ENCODE data around the gene FAM135A.

FAM135A gene

DNA sequence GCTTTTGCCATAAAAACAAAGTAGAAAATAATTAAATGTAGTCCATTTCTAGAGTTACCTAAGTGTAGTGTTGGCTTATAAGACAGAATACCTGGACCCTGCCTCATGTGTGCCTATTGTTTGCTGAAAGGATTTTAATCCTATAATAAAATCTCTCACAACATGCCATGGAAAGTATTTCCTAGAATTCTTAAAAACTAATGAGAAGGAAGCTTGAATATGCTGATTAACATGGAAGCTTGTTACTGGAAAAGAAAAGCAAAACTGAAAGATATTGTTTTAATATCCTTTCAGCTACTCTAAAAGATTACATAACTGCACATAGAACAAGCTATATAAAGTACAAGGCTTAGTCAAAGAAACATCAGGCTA is 18.0 kb upstream of the FAM135A start:
- peak overlapping the region; percentile 95 for H3K27ac ChIP-seq
- DNase-seq (ENCODE audit: low read depth, low spot score) = no peak

DNA sequence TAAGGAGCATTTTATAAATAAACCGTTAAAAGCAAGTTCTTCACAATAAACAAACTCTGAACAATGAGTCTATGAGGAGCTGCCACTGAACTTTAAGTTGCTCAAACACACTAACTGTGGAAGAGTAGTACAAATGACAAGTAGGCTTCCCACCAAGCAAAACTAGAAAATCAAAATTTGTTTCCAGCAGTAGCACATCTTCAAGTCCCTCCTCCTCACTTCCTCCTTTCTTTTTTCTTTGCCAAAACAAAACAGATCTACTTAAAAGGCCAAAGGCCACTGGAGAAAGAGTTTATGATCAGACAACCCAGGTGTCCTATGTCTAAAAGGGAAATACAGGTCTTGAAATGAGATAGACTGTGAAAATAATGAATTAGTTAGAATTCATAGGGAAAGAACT is 17.1 kb upstream of the FAM135A start:
- no peak for DNase-seq (ENCODE audit: low read depth, low spot score)
- peak overlapping the region; percentile 95 for H3K27ac ChIP-seq

DNA sequence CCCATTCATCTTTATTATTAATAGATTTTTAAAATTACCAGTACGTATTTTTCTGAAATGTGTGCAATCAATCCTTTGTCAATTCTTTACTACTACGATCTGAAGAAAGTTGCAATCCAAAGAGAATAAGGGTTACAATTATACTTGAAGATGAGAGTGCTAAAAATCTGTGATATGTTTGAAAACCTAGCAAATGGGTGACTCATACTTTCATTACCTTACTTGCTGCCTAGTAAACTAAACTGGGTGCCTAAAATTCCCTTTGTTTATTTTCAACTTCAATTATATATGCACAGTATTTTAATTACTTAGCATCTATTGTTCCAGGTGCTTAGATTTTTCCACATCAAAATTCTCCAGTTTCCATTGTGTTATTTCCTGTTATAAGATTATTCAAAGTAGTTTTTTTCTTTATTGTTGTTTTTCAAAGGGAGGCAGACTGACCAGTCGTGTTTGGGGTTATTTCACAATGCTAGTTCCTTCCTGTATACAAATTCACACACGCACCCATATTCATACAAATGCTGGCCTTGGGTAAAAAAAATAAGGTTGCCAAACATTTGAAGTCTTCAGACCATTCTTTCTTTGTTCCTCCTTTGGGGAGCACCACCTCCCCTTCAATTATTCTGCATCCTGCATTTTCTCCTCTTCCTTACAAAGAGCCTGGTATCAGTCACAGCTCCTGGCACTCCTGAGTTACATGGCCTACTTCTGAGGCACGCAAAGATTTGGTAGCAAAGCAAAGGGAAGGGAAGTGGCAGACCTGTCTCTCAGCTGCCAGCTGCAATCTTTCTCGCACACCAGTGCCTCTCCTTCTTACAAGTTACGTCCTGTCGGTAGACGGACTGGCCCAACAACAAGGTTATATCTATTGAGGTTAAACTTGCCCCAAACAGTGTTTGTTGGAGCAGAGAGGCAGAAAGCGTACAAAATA is 16.2 kb upstream of the FAM135A start:
- peak; percentile 59 for DNase-seq (ENCODE audit: low read depth, low spot score)
- peak overlapping the region; percentile 95 for H3K27ac ChIP-seq

DNA sequence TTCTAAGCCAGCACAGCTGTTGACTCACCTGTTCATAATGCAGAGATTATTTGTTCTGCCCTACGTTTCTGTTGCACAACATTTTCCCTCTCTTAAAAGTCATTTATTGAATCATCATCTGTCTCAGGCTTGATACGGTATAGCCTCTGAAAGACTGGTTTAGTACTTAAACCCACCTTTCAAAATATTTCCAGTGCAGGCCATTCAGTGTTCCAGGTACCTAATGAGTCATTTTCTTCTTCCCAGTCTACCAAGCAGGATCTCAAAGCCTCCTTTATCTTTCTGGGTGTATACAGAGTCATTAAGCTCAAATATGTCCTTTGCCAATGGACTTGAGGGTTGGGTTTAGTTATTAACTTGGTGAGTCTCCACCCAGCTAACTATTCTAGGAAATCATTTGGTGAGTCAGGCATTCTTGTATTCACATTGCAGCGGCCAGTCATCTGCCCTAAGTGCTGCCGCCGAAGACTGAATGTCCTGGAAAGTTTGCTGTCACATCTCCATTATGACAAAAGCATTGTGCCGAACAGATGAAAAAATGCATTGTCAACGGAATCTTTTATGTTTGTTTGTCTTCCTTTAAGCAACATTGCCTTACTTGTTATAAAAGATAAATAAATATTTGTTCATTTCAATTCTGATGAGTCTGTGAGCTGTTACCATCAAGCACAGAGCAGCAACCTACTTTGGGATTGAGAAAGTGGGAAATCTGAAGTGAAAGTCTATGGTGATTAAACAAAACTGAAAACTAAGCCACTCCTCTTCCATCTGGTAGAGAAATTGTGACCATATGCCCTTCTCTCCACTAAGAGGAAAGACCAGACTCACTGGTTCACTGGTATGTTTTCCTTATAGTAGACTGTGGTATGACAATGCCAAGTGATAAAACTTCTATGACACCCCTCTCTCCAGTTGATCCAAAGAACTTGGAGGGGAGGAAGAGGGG is 14.3 kb upstream of the FAM135A start:
- DNase-seq (ENCODE audit: low read depth, low spot score) = peak; percentile 96

DNA sequence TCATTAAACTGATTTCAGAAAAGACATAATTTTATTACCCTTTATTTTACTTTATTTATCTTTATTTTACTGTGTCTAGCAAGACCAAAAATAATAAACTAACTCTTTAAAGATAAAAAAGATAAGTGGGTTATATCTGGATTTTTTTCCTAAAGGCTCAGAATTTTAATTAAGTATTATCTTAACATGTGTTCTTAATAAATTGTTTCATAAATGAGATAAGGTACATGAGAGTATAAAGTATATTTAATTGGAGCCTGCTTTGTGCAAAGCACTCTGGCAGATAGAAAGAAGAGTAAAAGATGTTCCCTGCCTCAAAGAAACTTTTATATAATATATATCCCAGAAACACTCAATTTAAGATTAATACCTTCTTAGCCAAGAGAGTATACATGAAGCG is 8.7 kb upstream of the FAM135A start:
- no peak for DNase-seq (ENCODE audit: low read depth, low spot score)
- no peak overlapping the region for H3K27ac ChIP-seq

More for the DNA sequence above, 14.3 kb upstream of the FAM135A start:
- peak overlapping the region; percentile 95 for H3K27ac ChIP-seq

DNA sequence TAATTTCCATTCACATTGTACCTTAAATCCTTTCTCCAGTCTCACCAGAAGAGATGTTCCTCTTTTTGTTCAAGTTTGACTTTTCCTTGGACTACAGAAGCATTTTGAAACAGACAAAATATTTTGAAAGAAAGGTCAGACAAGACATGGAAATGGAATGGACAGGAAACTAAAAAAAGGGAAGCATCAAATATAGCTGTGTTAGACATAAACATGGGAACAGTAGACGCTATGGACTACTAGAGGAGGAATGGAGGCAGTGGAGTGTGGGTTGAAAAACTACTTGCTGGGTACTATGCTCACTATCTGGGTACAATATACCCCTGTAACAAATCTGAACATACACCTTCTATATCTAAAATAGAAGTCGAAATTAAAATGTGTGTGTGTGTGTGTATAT is 4.1 kb upstream of the FAM135A start:
- H3K27ac ChIP-seq = no peak overlapping the region
- DNase-seq (ENCODE audit: low read depth, low spot score) = no peak

DNA sequence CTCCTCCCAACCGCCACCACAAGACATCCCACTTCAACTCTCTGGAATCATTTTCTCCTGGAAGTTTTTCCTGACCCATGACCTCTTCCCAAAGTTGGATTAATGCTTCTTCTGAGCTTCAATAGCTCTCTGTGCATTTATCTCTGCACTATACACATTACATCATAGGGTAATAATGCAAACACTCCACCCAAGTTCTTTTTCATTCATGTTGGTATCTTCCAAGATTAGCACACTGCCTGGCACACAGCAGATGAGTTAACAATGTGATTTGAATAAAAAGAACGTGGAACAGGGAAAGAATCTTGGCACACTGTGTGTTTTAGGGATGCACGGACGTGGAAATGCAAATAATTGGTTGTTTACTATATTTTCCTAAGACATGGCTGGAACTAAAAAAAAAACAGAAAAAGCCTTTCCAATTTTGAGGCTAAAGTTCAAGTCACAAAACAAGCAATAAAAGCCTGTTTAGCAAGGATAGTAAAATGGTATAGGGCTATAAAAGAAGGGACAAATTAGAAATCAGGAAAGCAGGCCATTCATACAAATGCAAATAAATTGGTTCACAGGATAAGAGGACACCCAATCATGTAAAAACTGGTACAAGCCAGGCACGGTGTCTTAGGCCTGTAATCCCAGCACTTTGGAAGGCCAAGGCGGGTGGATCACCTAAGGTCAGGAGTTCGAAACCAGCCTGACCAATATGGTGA is 1.6 kb upstream of the FAM135A start:
- DNase-seq (ENCODE audit: low read depth, low spot score) = no peak

DNA sequence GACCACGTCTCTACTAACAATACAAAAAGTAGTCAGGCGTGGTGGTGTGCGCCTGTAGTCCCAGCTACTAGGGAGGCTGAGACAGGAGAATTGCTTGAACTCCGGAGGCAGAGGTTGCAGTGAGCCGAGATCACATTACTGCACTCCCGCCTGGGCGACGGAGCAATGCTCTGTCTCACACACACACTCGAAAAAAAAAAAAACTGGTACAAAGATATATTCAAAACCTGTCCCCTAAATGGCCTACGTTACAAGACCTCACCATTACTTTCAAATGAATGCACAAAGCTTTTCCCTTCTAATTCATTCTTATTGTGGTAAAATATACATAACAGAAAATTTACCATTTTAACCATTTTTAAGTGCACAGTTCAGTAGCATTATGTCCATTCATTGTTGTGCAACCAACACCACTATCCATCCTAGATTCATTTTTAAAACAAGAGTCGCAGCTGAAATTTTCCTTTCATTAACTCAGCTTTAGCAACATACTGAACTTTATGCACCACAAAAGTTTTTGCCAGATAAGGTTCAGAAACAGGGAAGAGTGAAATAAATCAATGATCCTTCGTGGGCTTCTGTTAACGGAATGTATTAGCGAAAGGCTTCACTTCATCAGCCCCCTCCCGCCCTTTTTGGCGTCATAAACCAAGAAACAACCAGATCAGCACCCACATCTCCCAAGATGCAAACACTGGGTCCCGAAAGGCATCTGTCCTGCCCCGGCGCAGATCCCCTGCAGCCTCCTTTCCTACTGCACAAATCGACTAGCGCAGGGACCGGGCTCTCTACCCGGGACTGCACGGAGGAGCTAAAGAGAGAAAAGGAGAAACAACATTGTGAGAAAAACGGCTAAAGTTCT is 825 bp upstream of the FAM135A start:
- no peak for DNase-seq (ENCODE audit: low read depth, low spot score)

More for the DNA sequence above, 1.6 kb upstream of the FAM135A start:
- H3K27ac ChIP-seq = no peak overlapping the region

DNA sequence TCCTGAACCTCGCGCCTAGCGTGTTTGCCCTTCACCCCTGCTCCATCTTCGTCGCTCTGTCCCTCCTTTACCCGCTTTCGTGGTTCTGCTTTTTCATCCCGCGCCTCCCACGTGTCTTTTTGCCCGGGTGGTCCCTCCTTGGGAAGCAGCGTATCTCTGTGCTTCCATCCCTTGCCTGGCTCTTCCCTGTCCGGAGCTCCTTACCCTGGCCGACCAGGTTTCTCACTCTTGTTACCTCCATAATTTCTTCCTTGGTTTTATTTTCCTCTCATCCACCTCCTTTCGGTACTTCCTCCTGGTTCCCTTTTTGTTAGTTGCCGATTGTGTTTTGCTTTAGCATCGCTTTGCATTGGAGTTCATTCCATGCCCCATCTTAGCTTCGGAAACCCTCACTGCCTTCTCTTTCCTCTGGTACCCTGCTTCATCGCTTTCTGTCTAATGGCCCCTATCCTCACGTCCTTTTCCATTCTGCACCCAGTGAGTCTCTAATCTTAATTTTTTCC is 735 bp downstream of the FAM135A start:
- peak overlapping the region; percentile 46 for H3K27ac ChIP-seq
- DNase-seq (ENCODE audit: low read depth, low spot score) = no peak

More for the DNA sequence above, 825 bp upstream of the FAM135A start:
- peak overlapping the region; percentile 46 for H3K27ac ChIP-seq

DNA sequence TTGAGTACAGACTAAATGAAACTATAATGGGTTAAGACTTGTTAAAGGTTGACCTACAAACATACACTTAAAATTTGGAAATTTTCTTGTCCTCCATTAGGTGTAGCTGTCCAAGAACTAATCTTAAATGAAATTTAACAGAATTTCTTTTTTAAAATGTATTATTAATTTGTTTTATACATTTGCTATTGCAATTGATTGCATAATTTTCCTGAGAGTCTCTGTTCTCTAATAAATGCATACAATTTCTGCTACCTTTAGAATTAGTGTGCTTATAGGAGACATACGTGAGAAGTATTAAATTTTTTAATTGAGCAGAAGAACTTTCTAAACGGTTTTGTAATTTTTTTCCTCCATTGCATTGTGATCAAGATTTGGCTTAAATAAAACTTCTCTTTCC is 1.5 kb downstream of the FAM135A start:
- DNase-seq (ENCODE audit: low read depth, low spot score) = no peak
- H3K27ac ChIP-seq = peak overlapping the region; percentile 46

DNA sequence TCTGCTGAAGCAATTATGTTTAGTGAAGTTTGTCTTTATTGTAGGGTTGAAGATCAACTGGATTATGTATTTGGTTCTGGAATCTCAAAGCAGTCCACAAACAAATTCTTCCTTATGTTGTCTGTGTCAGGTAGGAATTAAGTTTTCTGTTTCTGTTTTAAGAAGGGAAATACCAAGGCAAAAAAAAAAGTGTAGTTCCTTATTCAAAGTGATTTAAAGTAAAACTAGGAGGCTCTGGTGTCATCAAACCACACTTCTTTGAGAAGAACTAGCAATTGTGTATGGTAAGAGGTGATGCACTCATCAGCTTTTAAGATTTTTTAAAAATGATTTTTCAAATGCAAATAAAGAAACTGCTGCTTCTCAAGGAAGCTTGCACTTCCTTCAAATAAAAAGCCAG is 1.9 kb downstream of the FAM135A start:
- DNase-seq (ENCODE audit: low read depth, low spot score) = no peak
- peak overlapping the region; percentile 46 for H3K27ac ChIP-seq

DNA sequence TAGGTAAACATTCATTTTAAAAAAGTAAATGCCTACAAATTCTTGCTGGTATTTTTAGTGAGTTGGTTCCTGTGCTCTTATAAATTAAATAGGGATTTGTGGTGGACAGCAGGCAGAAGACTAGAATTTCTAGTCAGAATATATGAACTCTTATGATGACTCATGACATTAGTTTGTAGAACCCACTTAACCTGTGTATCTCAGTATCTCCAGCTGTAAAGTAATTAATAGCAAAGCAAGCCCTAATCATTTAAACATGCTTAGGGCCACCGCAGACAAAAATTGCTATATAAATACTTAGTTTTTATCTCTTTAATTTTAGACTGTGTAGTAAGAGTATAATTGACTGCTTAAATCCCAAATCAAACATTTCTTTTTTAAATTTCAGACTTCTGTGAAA is 2.4 kb downstream of the FAM135A start:
- peak overlapping the region; percentile 46 for H3K27ac ChIP-seq
- DNase-seq (ENCODE audit: low read depth, low spot score) = no peak

DNA sequence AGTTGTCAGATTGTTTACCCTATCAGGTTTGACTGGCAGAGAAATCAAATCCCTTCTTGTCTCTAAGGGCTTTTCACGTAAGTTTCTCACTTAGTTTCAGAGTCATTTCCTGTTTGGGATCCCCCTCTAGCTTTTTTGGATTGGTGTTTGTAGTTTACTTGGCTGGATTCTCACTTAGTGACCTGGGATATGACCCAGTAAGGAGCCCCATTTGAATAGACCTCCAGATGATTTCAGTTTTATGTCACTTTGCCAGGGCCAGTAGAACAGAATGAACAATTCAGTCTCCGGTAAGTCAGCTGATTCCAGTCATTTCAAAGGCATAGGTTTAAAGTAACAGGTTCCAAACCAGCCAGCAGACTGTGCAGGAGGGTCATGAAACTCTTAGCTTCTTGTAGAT is 8.2 kb downstream of the FAM135A start:
- no peak for DNase-seq (ENCODE audit: low read depth, low spot score)
- H3K27ac ChIP-seq = no peak overlapping the region

DNA sequence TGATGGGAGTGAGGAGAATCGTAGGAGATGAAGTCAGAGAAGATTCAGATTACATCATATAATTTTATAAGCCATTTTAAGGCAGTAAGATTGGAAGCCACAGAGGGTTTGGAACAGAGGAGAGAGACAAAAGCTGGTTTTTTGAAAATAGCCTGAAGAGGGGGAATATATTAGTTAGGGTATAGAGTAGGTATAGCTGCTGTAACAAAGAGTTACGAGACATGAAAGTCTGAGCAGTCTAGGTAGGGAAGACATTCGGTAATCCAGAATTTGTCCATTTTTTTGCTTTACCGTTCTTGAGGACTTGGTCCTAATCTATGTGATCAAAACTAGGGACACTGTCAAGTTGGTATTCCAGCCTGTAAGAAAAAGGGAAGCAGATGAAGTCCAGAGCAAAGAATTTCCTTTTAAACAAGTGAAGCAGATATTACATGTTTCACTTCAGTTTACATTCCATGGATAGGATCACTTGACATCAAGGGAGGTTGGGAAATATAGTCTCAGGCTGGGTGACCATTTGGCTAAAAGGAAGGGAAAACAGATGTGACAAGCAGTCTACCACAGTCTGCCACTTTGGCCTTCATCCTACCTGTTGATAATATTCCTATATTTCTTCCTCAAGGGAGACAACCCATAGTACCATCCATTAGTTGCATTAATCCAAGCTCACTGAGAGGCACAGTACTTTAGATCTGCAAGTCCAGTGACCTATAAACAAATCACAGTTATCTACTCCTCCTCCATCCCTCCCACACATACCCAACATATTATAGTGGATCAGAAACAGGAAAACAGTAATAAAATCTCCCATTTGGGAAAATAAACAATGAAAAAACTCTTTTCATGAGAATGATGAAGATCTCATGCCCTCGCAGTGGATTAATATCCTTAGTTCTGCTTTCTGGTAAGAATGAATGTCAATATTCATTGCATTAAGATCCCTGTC is 10.2 kb downstream of the FAM135A start:
- H3K27ac ChIP-seq = no peak overlapping the region
- no peak for DNase-seq (ENCODE audit: low read depth, low spot score)

DNA sequence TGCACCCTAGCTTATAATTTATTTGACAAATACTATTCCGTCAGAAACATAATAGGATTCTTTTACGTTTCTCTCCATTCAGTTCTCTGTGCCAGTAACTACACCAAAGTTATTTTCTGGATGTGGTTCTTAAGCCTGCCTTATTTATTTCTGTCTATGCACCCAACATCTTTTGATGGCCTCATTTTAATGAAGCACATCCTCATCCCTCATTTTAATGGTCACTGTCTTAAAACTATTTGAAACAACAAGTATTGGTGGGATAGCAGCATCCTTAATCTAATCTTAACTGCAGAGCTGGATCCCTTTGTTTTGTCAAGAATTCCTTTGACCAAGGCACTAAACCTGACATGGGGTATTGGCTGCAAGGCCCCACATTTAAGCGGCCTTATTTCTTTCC is 11.0 kb downstream of the FAM135A start:
- DNase-seq (ENCODE audit: low read depth, low spot score) = no peak
- no peak overlapping the region for H3K27ac ChIP-seq

DNA sequence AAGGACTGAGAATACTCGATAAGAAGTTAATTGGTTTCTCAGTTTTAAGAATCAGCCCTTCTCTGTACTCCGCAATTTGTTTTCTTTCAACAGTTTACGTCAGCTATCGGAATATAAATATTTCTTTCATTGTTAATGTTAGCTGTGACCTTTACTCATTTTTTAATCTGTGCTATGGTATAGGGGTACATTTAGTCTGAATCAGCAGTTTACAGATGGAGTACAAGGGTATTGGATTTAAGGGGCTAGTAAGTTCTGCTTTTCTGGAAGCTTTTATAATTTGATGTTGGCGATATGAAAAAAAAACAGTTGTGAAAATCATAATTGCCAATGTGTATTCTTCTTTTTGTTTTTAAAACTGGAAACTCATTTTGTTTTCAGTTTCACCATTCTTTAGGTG is 23.0 kb downstream of the FAM135A start:
- H3K27ac ChIP-seq = no peak overlapping the region
- DNase-seq (ENCODE audit: low read depth, low spot score) = no peak

DNA sequence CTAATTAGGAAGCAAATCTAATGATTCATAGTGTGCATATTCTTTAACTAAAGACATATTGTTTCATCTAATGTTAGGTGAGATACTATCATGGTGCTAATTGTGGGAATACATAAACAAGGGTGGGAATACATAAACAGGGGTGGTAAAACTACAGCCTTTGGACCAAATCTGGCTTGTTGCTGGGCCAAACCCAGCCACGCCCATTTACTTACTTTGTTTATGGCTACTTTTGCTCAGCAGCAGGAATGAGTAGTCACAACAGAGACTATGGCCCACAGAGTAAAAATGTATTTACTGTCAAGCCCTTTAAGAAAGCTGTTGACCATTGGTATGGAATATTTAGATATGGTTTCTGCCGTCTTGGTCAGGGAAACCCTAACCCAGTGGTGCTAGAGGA is 31.7 kb downstream of the FAM135A start:
- H3K27ac ChIP-seq = no peak overlapping the region
- DNase-seq (ENCODE audit: low read depth, low spot score) = no peak

Measured in epithelial cell of prostate (primary cell).